HG02763 (cell line): Measurements from ENCODE around the gene MX1.
"Not testable (repeated sequence)": the region's sequence is repeated elsewhere in the genome, so short reads cannot be mapped to it uniquely, and the experiment has no call there.

ENCODE experiments used
- ATAC-seq: cut with Tn5 transposase; IDR thresholded peaks from one replicate; pipeline ENCODE4 v1.9.1; 2021; ENCODE audit warnings: mild to moderate bottlenecking, moderate library complexity; ENCODE audit not compliant: unreplicated experiment

The MX1 gene

GRCh38 chr21:41407541-41408460 is 18.2 kb upstream of the MX1 start:
- no peak for ATAC-seq

- no peak for ATAC-seq
Observed at GRCh38 chr21:41410361-41410760, 15.7 kb upstream of the MX1 start.

GRCh38 chr21:41410767-41411448 is 15.1 kb upstream of the MX1 start:
- ATAC-seq, result no peak

GRCh38 chr21:41411449-41412089 is 14.5 kb upstream of the MX1 start:
- no peak for ATAC-seq

GRCh38 chr21:41417505-41417904 is 8.5 kb upstream of the MX1 start:
- ATAC-seq, result not testable (repeated sequence)

GRCh38 chr21:41418393-41418792 is 7.6 kb upstream of the MX1 start:
- ATAC-seq, result no peak

GRCh38 chr21:41418956-41419680 is 6.9 kb upstream of the MX1 start:
- ATAC-seq, result no peak

GRCh38 chr21:41419921-41420862 is 5.8 kb upstream of the MX1 start:
- peak; percentile 73 for ATAC-seq

GRCh38 chr21:41420998-41421397 is 5.0 kb upstream of the MX1 start:
- not testable (repeated sequence) for ATAC-seq

- no peak for ATAC-seq
Observed at GRCh38 chr21:41422546-41423304, 3.3 kb upstream of the MX1 start.

- ATAC-seq, result not testable (repeated sequence)
Observed at GRCh38 chr21:41423305-41423636, 2.8 kb upstream of the MX1 start.

GRCh38 chr21:41425588-41425953 is 468 bp upstream of the MX1 start:
- ATAC-seq, result no peak

GRCh38 chr21:41426676-41427404 is 801 bp downstream of the MX1 start:
- no peak for ATAC-seq

- ATAC-seq, result no peak
Observed at GRCh38 chr21:41427556-41427955, 1.5 kb downstream of the MX1 start.

- ATAC-seq, result no peak
Observed at GRCh38 chr21:41428311-41428710, 2.3 kb downstream of the MX1 start.

GRCh38 chr21:41428847-41429246 is 2.8 kb downstream of the MX1 start:
- ATAC-seq, result no peak

- ATAC-seq, result no peak
Observed at GRCh38 chr21:41429305-41429704, 3.3 kb downstream of the MX1 start.

GRCh38 chr21:41429925-41430491 is 4.0 kb downstream of the MX1 start:
- no peak for ATAC-seq
